ENCODE results near the gene SBK1.
A peak's percentile ranks its signal among the peaks of the same experiment; 100 is the strongest.

The SBK1 gene

DNA sequence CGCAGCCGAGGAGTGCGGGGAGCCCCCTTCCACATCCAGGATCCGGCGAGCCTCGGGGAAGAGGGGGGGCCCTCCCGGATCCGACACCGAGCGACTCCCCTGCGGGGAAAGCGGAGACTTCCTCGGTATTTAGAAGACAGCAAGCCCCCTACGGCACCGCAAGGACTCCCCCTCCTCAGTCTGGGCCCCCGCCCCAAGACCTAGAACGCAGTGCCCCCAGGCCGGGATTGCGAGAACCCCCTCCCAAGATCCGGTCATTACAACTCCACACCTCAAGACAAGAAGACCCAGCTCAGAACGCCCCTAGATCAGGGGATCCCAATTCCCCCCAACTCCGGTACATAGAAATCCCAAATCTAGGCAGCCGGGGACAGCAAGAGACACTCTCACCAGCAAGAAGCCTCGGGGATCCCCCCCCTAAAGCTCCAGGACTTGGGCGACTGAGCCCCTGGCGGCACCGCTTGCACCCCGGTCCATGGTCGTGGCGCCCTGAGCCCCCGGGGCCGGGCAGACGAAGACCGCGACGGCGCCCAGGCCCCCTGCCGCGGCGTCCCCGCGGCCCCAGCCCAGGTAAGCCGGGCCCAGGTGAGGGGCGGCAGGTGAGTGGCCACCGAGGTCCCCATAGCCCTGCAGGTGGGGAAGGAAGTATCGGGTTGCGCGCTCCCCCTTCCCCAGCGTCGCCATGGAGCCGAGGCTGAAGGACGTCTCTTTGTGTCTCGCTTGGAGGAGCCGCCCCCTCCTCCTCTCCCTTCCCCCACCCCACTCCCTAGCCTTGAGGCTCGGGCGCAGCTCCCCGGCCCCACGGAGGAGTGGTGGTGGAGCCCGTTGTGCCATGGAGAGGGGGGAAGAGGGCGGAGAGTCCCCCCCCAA is 641 bp downstream of the SBK1 start:
- Histone ChIP-seq H4K20me1 (peaks cover 43% of the 10 kb centered on the region), H3K4me1 (peaks cover 83% of the 10 kb centered on the region), H3K4me3 (peak overlapping the region; percentile 99), H3K4me2 (peak overlapping the region; percentile 98), H3K36me3 (peaks cover 14% of the 10 kb centered on the region; the same call in 1 of the 2 replicates), H3K27ac (peak overlapping the region; percentile 97), H3K9ac (peak overlapping the region; percentile 99), H3K27me3 (no peaks in the 10 kb centered on the region), H3K9me3 (no peaks in the 10 kb centered on the region)
- TF ChIP-seq Cebpa-rat (IDR thresholded peaks at IDR 0.05), result no peak

GRCh38 chr16:28293601-28293960 is 1.3 kb downstream of the SBK1 start:
- H3K27ac ChIP-seq, result peak overlapping the region; percentile 97
- TF ChIP-seq Cebpa-rat (IDR thresholded peaks at IDR 0.05), result no peak
- peak overlapping the region; percentile 99 for H3K4me3 ChIP-seq

DNA sequence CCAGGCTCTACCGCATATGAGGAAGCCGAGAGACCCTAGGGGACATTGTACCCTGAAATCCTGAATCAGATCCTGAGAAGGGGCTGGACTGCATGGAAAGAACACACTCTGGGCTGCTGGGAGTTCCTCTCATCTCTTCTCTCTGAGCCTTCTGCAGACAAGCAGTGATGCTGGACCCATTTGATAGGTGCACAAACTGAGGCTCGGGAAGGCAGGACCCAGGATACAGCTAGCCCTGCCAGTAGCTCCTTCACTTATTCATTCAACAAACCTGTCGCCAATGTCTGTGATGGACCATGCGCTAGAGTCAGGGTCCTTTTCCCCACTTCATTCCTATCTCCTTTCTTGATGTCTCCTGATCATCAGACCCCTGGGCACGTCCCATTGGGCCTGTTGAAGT is 1.9 kb downstream of the SBK1 start:
- Histone ChIP-seq H3K27ac (peak overlapping the region; percentile 97), H3K9ac (peak overlapping the region; percentile 99), H3K4me3 (peak overlapping the region; percentile 99)

More at GRCh38 chr16:28293601-28293960, 1.3 kb downstream of the SBK1 start:
- Histone ChIP-seq H3K4me2 (peak overlapping the region; percentile 98), H4K20me1 (peaks cover 49% of the 10 kb centered on the region), H3K9ac (peak overlapping the region; percentile 99), H3K36me3 (peaks cover 21% of the 10 kb centered on the region), H3K27me3 (no peaks in the 10 kb centered on the region), H3K9me3 (no peaks in the 10 kb centered on the region), H3K4me1 (peaks cover 83% of the 10 kb centered on the region)

GRCh38 chr16:28295276-28295675 is 3.0 kb downstream of the SBK1 start:
- Histone ChIP-seq H3K4me1 (peaks cover 80% of the 10 kb centered on the region), H3K27ac (peak overlapping the region; percentile 19; the same call in 1 of the 2 replicates), H3K27me3 (no peaks in the 10 kb centered on the region), H3K36me3 (peaks cover 37% of the 10 kb centered on the region), H3K9me3 (no peaks in the 10 kb centered on the region), H3K9ac (peak overlapping the region; percentile 99; the same call in 1 of the 2 replicates), H3K4me3 (no peak overlapping the region), H3K4me2 (peak overlapping the region; percentile 98), H4K20me1 (peaks cover 66% of the 10 kb centered on the region)
- TF ChIP-seq Cebpa-rat (IDR thresholded peaks at IDR 0.05), result no peak

More for the DNA sequence above, 1.9 kb downstream of the SBK1 start:
- Histone ChIP-seq H3K36me3 (peaks cover 27% of the 10 kb centered on the region), H4K20me1 (peaks cover 56% of the 10 kb centered on the region), H3K4me1 (peaks cover 82% of the 10 kb centered on the region), H3K9me3 (no peaks in the 10 kb centered on the region), H3K27me3 (no peaks in the 10 kb centered on the region), H3K4me2 (peak overlapping the region; percentile 98)
- TF ChIP-seq Cebpa-rat (IDR thresholded peaks at IDR 0.05), result no peak

DNA sequence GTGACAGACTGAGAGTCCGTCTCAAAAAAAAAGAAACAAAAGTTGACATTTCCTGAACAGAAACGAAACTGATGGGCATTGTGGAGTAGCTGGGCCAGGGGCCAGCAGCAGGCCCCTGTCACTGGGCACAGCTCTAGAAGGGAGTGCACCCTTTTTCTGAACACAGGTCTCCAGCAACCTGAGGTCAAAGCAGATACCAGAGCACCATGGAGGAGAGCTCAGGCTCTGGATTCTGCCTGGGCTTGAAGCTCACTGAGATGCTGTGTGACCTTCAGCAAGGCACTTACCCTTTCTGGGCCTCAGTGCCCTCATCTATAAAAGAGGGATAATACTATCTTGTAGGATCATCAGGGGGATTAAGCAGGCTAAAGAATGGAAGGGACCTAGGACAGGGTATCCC is 5.0 kb downstream of the SBK1 start:
- no peaks in the 10 kb centered on the region for H3K27me3 ChIP-seq
- no peaks in the 10 kb centered on the region for H3K9me3 ChIP-seq
- no peak overlapping the region for H3K4me3 ChIP-seq
- TF ChIP-seq Cebpa-rat (IDR thresholded peaks at IDR 0.05), result no peak
- H3K9ac ChIP-seq, result peak overlapping the region; percentile 12; the same call in 1 of the 2 replicates
- H4K20me1 ChIP-seq, result peaks cover 87% of the 10 kb centered on the region
- H3K36me3 ChIP-seq, result peaks cover 57% of the 10 kb centered on the region
- H3K4me1 ChIP-seq, result peaks cover 82% of the 10 kb centered on the region
- H3K27ac ChIP-seq, result no peak overlapping the region
- peak overlapping the region; percentile 35 for H3K4me2 ChIP-seq

DNA sequence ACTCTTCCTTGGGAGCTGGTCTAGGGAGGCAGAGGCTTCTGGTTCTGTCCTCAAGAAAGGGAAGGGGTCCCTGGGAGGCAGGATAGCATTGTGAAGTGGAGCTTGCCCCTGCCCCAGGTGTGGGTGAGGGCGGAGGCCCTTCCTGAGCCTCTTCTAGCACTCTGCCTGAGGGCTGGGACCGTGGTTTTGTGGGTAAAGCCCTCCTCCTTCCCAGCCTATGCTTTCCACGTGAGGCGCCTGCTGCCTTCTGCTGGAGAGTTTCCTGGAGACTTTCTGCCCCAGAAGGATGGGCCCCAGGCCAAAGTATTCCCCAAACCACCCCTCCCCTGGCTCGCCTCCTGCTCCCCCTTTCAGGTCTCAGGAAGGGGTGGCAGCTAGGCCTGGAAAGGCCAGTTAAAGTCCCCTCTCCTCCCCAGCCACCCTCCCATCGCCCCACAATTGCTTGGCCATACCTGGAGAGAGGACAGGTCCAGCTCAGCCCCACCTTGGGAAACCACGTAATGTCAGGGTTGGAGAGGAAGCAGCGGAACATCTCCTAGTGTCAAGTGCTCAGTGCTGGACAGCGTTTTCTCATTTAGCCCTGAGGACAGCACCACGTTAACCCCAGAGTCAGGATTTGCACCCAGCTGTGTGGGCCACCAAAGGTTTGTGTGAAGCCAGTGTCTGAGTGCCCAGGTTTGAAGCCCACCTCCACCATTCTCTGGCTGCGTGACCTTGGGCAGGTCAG is 5.6 kb downstream of the SBK1 start:
- Histone ChIP-seq H3K9ac (no peak overlapping the region; the same call in 1 of the 2 replicates), H3K27ac (no peak overlapping the region), H3K36me3 (peaks cover 63% of the 10 kb centered on the region), H3K27me3 (no peaks in the 10 kb centered on the region), H3K4me3 (no peak overlapping the region), H3K4me1 (peaks cover 82% of the 10 kb centered on the region), H4K20me1 (peaks cover 93% of the 10 kb centered on the region), H3K4me2 (peak overlapping the region; percentile 35), H3K9me3 (no peaks in the 10 kb centered on the region)
- no peak for TF ChIP-seq Cebpa-rat (IDR thresholded peaks at IDR 0.05)

DNA sequence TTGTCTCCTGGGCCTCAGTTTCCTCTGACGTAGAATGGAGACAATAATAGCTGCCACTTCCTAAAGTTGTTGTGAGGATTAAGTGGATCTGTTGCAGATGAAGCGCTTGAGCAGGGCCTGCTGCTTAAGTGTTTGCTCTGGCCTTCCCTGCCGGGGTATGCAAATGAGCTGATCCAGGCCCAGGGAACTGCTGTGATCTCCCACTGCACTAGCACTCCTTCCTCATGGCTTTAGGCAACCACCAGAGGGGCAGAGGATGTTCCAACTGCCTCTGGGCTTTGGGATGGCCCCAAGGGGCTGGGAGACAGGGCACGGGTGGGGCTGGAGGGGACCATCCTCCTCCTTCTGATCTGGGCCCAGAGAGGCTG is 6.2 kb downstream of the SBK1 start:
- Histone ChIP-seq H3K4me2 (peak overlapping the region; percentile 35; the same call in 1 of the 2 replicates), H3K9ac (no peak overlapping the region), H3K27ac (no peak overlapping the region), H3K27me3 (no peaks in the 10 kb centered on the region), H3K4me1 (peaks cover 82% of the 10 kb centered on the region), H4K20me1 (peaks cover 99% of the 10 kb centered on the region), H3K4me3 (no peak overlapping the region), H3K36me3 (peaks cover 68% of the 10 kb centered on the region), H3K9me3 (no peaks in the 10 kb centered on the region)
- TF ChIP-seq Cebpa-rat (IDR thresholded peaks at IDR 0.05), result no peak

- H3K4me1 ChIP-seq, result peaks cover 64% of the 10 kb centered on the region
- TF ChIP-seq Cebpa-rat (IDR thresholded peaks at IDR 0.05), result no peak
- H3K9me3 ChIP-seq, result no peaks in the 10 kb centered on the region
- H3K4me2 ChIP-seq, result peak overlapping the region; percentile 76
- H3K27me3 ChIP-seq, result no peaks in the 10 kb centered on the region
- peaks cover 85% of the 10 kb centered on the region for H3K36me3 ChIP-seq
- no peak overlapping the region for H3K4me3 ChIP-seq
- no peak overlapping the region for H3K9ac ChIP-seq
- H4K20me1 ChIP-seq, result peaks cover 100% of the 10 kb centered on the region
- H3K27ac ChIP-seq, result no peak overlapping the region
Measured at GRCh38 chr16:28300327-28300726, 8.0 kb downstream of the SBK1 start.

GRCh38 chr16:28301154-28301553 is 8.8 kb downstream of the SBK1 start:
- no peaks in the 10 kb centered on the region for H3K9me3 ChIP-seq
- TF ChIP-seq Cebpa-rat (IDR thresholded peaks at IDR 0.05), result no peak

More at GRCh38 chr16:28301154-28301553, 8.8 kb downstream of the SBK1 start:
- H3K4me3 ChIP-seq, result no peak overlapping the region
- peak overlapping the region; percentile 76 for H3K4me2 ChIP-seq
- peaks cover 93% of the 10 kb centered on the region for H3K36me3 ChIP-seq
- peaks cover 57% of the 10 kb centered on the region for H3K4me1 ChIP-seq
- H3K9ac ChIP-seq, result peak overlapping the region; percentile 55; the same call in 1 of the 2 replicates
- H3K27me3 ChIP-seq, result no peaks in the 10 kb centered on the region
- H3K27ac ChIP-seq, result peak overlapping the region; percentile 64
- H4K20me1 ChIP-seq, result peaks cover 100% of the 10 kb centered on the region
